HG03196 (cell line): ENCODE results near the gene SGSM1.

Experiments used
- ATAC-seq: cut with Tn5 transposase; IDR thresholded peaks from one replicate; pipeline ENCODE4 v1.9.1; 2021; ENCODE audit not compliant: unreplicated experiment

The SGSM1 gene

DNA sequence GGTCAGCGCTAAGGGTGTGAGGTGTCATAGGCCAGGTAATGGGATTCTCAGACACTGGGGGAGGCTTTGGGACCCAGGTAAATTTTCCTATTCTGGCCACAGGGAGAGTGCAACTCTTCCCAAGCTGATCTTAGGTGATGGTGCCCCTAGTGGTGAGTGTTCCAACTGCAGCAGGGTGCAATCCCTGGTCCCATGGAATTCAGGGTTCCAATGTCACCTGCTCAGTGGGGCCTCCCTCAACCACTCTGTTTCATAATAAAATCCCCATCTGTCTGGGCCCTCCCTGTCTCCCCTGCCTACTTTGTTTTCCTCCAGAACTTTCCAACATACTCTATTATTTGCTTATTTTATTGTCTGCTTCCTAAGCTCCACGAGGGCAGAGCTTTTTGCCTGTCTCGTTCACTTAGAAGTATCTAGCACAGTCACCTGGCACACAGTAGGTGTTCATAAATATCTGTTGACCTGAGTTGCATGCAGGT, 2.9 kb upstream of the SGSM1 start:
- no peak for ATAC-seq

DNA sequence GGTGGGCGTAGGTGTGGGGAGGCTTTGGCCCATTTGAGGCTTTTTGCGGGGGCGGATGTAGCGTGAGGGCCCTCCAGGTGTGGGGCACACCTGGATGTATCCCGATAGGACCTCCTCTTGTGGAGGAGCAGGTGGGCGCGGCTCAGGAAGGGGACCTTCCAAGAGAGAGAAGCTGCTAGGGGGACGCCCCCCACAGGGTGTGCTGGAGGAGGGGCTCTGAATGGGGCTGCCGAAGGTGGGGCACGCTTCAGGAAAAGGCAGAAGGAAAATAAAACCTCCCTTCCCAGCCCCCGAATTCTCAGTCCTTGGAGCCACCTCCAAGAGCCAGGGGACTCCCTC, 621 bp downstream of the SGSM1 start:
- ATAC-seq, result no peak

DNA sequence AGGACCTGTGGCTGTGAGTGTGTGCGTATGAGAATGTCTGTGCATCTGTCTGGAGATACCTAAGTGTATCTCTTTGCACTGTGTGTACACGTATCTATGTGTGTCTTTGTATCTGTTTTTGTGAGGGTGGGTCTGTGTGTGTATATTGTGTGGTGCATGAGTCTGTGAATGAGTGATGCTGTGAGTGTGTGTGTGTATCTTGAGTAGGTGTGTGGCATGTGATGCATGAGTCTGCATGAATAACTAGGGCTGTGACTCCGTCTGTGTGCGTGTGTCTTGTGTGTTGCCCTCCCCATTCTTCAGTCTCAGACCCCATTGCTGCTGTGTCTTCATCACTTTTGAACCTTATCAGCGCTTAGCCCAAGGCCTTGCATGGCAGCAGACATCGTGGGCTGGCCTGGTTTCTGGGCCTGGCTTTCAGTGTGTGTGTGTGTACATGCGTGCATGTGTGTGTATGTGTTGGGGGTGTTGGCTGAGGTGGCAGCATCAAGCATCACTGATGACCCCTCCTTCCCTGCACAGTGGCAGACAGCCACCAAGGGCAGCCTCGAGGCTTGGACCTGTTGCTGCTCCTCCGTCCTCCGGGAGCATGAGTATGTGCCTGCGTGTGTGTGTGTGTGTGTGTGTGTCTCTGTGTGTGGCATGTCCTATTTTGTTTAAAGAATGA, 1.4 kb downstream of the SGSM1 start:
- no peak for ATAC-seq

DNA sequence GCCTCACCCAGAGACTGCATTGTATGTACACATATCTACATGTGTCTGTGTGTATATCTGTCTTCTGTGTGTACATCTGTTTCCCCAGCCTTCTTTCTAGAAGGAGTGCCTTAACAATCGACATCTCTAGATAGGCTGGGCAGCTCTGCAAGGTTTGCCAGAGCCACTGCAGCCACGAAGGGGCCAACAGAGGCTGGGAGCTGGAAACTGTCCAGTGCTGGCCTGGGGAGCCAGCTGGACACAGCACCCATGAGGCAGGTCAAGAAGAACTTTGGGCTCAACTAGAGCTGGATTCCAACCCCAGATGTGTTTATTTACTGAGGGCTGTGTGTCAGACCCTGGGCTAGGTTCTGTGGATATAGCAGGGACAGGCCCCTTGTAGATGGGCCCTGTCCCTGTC, 3.3 kb downstream of the SGSM1 start:
- ATAC-seq, result no peak

DNA sequence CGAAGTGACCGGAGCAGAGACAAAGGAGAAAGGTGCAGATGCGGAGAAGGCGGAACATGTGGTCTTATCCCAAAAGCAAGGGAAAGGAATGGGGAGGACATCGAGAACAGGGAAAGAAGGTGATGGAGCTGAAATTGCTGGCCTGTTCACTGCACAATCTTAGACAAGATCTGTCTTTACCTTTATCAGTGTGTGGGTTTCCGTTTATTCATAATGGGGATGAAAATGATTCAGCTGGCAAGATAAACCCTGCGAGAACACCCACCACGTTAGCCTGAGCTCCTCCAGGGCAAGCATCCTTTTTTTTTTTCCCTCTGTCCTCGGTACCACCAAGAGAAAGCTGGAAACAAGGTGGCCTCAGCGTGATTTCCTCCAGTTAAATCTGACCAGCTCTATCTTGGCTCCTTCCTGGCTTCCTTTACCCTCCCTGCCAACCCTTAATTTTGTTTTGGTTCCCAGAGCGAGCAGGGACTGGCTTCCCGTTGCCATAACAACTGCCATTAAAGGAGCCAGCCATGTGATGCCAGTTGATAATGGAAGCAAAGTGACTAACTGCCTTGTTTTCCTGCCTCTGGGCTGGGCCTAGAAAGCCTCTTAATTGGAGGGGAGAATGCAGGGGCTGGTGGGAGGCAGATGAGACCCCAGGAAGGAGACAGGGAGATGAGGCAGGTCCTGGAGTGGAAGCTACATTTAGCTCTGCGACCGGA, 4.2 kb downstream of the SGSM1 start:
- ATAC-seq, result no peak

DNA sequence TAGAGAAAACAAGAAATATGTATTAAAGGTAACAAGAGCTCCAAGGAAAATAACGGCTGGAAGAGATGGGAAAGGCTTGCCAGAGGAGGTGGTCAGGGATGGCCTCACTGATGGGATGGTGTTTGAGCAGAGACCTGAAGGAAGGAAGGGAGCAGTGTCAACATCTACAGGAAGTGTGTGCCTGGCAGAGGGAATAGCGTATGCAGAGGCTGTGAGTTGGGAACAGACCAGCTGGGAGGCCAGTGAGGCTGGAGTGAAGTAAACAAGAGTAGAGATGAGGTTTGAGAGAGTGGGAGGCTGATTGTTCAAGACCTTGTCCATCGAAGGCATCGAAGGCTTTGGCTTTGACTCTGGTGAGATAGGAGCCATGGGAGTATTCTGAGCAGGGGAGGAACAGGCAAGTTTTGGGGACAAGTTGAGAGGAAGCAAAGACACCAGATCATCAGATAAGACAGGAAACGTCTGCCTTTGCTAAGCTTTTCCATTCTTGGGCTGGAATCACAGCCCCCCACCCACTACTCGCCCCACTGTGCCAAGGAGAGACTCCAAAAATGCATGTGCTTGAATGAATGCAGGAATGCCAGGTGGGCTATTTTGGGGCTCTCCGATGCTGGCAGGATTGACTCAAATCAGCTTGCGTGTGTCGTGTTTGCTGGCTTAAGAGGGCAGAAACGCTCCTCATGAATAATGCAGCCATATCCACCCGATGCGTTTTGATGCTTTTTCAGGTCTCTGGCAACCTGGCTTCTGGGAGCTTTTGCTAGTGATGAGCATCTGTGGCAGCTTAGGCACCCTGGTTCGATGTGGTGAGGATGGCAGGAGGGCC, 7.2 kb downstream of the SGSM1 start:
- ATAC-seq, result no peak

DNA sequence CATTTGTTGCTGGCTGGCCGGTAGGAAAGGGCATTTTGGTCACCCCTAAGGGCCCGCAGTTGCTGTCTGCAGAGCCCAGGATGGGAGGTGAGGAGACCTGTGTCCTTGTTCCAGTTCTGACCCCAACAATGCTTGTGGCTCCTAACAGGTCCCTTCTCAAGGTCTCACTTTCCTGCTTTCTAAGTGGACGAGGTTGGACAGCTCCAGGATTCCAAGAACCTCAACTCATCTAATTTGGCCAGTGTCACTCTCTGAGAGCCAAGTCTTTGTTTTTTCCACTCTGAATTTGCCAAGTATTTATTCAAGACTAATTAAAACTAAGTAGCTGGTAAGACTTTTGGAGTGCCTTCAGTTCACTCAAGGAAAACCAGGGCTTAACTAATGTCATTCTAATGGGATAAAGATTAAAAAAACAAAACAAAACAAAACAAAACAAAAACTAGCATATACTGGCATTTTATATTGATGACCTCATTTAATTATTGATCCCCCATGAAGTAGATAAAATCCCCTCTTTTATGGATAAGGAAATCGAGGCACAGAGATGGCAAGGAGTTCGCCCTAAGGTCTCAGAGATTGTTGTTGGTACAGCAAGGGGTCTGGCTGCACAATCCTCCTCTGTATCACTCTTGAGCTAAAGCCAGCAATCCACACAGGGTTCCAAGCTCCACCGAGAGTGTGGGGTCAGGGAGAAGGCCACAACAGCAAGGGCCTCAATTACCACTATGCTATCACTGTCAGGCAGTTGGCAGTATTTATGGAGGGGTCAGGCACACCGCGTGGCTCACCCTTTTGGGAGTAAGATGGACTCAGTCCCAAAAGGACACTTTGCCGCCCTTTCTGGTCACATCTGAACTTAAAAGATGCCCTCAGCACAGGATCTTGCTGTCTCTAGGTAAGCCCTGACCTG, 8.1 kb downstream of the SGSM1 start:
- ATAC-seq, result no peak

DNA sequence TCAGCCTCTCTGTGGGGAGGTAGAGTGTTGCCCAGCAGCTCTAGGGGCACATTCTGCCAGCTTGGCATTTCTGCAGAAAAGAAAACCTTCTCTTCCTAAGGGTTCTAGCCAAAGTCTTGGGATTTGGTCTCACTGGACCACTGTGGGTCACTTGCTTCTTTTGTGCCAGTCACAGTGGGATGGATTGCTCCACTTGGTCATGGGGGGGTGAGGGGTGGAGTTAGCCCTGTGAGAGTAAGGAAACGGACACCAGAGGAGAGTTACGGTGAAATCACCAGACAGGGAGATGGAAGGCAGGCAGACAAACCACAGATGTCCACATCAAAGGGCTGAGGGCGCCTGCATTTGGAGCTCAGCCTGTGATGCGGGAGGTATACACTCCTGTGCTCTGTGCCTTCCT, 10.8 kb downstream of the SGSM1 start:
- no peak for ATAC-seq

DNA sequence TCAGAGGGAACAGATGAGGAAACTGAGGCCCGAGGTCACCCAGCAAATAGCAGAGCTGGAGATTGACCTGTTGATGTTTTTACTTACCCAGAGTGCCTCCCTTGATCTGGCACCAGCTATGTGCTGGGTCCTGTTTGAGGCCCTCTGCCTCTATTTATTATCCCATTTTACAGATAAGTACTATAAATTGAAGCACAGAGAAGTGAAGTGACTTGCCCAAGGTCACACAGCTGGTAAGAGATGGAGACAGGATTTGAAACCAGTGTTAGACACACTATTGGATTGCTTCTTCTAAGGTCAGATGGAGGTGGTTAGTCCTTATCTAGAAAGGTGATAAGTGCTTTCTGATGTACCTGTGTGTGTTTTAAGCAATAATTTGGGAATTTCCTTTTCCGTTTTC, 13.5 kb downstream of the SGSM1 start:
- no peak for ATAC-seq

DNA sequence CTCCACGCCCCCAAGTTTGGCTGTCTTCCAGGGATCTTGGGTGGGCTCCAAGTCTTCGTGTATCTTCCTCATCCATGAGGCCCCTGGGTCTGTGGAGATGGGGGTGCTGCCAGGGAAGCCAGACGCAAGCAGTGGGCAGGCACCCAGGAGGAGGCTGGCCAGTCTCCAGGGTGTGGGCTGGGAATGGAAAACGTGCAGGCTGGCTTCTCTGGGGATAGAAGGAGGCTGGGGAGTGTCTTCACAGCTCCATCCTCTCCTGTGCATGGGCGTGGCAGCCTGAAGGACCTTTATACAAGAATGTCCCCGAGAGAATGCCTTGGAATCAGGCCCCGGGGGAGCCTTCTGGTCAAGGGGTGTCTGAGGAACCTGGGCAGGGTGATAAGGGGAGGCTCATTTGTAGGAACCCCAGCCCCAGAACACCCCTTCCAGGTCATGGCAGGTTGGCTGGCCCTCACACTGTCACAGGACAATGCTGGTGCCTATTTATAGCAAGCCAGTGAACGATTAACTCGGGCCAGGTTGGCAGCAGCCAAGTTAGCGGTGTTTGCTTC, 14.0 kb downstream of the SGSM1 start:
- ATAC-seq, result no peak

DNA sequence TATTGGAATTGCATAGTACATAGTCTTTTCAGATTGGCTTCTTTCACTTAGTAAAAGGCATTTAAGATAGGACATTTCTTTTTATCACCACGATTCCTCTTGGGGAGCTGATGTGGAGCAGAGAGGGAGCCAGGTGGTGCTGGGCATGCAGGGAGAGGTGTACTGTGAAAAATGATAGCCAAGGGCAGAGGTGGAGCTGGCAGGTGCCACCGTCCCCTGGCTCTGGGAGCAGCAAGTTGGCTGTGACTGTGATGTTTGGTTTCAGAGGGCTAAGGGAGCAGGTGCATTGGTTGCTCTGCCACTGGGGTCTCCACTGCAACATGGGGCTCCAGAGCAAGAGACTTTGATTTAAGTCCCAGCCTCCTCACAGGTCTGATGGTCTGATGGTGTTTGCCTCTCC, 16.5 kb downstream of the SGSM1 start:
- ATAC-seq, result no peak

DNA sequence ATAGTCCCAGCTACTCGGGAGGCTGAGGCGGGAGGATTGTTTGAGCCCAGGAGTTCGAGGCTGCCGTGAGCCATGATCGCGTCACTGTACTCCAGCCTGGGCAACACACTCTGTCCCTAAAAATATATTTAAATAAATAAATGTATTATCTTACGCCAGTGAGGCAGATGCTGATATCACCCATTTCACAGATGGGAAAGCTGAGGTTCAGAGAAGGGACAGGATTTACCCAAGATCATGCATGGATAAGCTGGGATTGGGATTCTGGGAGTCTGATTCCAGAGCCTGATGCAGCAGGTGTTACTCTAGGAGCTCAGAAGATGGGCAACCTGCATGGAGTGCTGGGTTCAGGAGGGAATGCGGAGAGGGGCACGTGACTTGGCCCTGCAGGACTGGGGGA, 17.8 kb downstream of the SGSM1 start:
- no peak for ATAC-seq

DNA sequence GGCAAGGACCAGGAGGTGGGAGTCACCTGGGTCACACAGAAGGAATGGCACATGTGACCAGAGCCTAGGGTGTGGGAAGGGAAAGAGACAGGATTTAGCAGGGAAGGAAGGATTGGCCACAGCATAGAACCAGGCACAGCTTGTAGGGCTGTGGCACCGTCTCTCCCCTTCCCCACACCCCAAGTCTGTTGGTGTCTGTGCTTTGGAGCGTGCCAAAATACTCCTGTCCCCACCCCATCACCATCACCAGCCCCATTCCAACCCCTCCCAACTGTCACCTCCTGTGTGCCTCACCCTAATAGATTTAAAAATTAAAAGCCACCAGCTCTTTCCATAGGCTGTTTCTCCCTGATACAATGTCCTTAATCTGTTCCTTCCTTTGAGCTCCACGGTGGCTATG, 18.2 kb downstream of the SGSM1 start:
- ATAC-seq, result no peak

DNA sequence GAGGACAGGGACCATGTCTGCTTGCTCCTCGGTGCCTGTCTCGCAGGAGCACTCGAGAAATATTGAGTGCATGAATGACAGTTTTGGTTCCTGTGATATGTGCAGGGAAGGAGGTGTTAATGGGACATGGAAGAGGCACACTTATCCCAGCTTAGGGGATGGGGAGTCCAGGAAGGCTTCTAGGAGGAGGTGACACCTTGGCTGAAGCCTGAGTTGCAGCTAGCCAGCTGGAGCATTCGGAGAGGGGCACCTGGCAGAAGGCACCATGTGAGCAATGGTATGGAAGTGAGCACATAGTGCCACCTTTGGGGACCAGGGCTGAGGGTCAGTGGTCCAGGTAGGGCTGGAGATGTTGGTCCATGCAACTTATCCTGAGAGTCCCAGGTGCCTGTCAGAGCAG, 18.9 kb downstream of the SGSM1 start:
- ATAC-seq, result no peak

DNA sequence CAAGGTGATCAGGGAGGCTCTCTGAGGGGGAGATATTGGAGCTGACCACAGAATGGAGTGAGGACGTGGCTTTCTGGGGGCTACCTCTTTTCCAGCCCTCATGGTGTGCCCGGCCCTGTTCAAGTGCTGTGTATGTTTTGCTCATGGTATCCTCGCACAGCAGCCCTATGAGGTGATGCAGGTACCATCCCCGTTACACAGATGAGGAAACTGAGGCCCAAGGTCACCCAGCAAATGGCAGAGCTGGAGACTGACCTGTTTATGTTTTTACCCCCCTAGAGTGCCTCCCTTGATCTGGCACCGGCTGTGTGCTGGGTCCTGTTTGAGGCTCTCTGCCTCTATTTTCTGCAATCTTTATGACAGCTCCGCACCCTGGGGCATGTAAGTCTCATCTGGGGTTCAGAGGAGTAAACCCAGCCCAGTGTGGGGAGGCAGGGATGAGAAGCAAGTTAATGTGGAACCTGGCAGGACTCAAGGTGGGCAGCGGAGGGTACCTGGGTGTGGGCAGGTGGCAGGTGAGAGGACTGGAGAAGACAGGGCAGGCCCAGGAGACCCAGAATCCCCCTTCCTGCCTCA, 20.8 kb downstream of the SGSM1 start:
- no peak for ATAC-seq

DNA sequence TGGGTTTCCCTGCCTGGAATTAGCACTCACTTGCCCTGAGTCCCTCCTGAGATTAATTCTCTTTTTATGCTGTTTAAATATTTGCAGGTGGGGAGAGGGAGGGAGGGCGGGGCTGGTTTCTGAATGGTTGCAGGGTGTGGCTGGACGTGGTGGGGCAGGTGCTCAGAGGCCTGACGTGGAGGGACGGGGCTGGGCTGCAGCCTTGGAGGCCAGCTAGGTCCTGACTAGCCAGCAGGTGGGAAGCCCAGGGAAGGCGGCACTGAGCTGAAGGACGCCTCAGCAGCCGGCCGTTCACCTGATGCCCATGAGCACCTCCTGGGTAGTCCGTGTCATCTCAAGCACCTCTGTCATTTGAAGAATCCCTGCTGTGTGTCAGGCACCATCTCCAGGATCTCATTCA, 21.3 kb downstream of the SGSM1 start:
- ATAC-seq, result no peak

DNA sequence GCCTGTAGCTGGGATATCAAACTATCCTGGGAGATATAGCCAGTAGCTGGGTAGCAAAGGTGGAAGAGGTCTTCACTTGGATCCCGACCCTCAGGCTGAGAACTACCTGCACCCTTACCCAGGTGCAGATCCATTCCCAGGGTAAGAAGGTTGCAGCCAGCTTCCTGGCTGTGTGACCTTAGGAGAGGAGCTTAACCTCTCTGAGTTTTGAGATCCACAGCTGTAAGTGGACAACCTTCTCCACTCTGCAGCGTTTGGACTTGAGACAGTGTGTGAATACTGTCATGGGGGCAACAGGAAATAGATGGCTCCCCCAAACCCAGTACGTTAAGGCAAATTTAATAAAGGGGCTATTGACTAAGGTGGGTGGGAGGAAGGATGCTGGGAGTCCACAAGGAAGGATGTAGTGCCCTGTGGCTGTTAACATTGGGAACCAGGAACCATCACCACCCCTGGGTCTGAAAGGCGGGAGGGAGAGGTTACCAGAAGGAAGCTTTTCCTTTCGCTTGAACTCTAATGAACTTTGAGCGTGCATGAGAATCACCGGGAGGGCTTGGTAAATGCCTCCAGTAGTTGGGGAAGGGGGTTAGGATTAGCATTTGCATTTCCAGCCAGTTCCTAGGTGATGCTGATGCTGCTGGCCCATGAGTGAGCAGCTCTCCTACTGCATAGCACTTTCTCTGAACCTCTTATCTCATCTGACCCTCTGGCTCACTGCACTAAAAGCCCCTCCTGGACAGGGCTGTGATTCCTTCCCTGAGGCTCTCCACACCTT, 24.4 kb downstream of the SGSM1 start:
- no peak for ATAC-seq

DNA sequence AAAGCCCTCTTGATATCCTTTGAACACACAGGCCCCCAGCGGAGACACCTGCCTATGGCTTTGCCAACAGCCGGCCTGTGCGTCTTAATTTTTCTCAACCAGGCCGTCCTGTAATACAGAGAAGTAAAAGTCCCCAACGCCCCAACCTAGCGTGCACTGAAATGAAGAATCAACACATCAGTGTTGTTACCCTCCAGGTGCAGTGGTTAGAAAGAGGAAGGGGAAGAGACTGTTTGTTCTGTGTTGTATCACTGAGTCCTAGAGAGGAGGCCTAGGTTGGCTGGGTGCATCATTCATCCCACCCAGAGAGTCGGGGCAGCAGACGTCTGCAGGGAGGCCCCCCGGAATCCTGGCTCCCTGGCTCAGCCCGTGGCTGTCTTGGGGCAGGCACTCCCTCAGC, 25.7 kb downstream of the SGSM1 start:
- ATAC-seq, result no peak

DNA sequence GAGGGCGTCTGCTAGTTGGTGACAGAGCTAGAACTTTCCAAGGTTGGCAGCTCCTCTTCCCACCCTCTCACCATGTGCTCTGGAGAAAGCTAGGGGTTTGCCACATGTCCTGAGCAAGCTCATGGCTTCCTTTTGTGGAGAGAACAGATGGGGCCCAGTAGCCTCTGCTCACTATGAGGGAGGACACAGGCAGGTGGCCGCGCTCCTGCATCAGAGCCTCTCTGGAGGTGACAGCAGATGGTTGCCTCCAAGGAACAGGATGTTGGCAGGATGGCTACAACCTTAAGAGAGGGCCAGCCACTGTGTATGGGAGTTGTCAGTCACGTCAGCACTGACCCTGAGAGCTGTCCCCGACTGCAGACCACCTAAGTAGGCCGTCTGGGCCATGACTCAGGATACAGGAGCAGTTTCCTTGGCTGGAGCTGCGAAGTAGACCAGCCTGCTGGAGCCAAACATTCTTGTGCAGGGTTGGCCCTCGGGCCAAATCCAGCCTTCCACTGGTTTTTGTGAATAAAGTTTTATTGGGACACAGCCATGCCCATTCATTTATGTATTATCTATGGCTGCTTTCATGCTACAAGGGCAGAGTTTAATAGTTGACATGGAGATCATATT, 28.0 kb downstream of the SGSM1 start:
- no peak for ATAC-seq
